Lung microvascular endothelial cell (primary cell): Measurements from ENCODE around the gene ZNF200. TPM values are rescaled to one million over a fixed set of nuclear protein-coding genes. Genes with fewer than 3 reads are reported as not detected.
"Not testable (repeated sequence)": the region's sequence is repeated elsewhere in the genome, so short reads cannot be mapped to it uniquely, and the experiment has no call there.

Experiments
- DNase-seq, 2 donors: peaks; one replicate each; pipeline versions ENCODE4 v3.0.0 to v3.0.0-alpha.2; 2010; ENCODE audit warnings: low read depth in 2 of 2
- total RNA-seq: library from RNA; depleted of rRNA; stranded (reverse); fragments of >200 nt; gene quantifications from 2 replicates; pipeline ENCODE4 v1.2.1, GENCODE V29; 2014

ZNF200 gene
- total RNA-seq, 1 donor from 2014 or later, result 10.1 TPM

GRCh38 chr16:3198334-3199072 is 36.5 kb downstream of the ZNF200 start:
- DNase-seq, result no peak

- DNase-seq, result not testable (repeated sequence)
These were observed 37.1 kb downstream of the ZNF200 start for GRCh38 chr16:3197694-3198333.

GRCh38 chr16:3195975-3196374 is 39.0 kb downstream of the ZNF200 start:
- no peak for DNase-seq

- no peak for DNase-seq
These were observed 40.2 kb downstream of the ZNF200 start for GRCh38 chr16:3194792-3195191.

- no peak for DNase-seq
These were observed 41.4 kb downstream of the ZNF200 start for GRCh38 chr16:3193221-3194212.

- DNase-seq, result no peak
These were observed 42.4 kb downstream of the ZNF200 start for GRCh38 chr16:3192476-3193019.

GRCh38 chr16:3190949-3191353 is 44.0 kb downstream of the ZNF200 start:
- no peak for DNase-seq

GRCh38 chr16:3189869-3190268 is 45.1 kb downstream of the ZNF200 start:
- DNase-seq, result no peak

- DNase-seq, result peak in 1 of 2 donors; percentile 57
These were observed 45.8 kb downstream of the ZNF200 start for GRCh38 chr16:3188925-3189825.

GRCh38 chr16:3188675-3188924 is 46.4 kb downstream of the ZNF200 start:
- DNase-seq, result no peak

- peak in 1 of 2 donors; percentile 40 for DNase-seq
These were observed 46.9 kb downstream of the ZNF200 start, which contains the start of gene OR1F1 for GRCh38 chr16:3187798-3188674. TSS of gene OR1F1 (plus strand) at chr16:3188204.

- no peak for DNase-seq
These were observed 47.8 kb downstream of the ZNF200 start for GRCh38 chr16:3186946-3187690.

- no peak for DNase-seq
These were observed 51.4 kb downstream of the ZNF200 start for GRCh38 chr16:3183445-3184139.

- peak in 1 of 2 donors; percentile 44 for DNase-seq
These were observed 52.1 kb downstream of the ZNF200 start for GRCh38 chr16:3182608-3183444.

- not testable (repeated sequence) for DNase-seq
These were observed 52.7 kb downstream of the ZNF200 start for GRCh38 chr16:3182293-3182607.

GRCh38 chr16:3180445-3180878 is 54.5 kb downstream of the ZNF200 start:
- no peak for DNase-seq

GRCh38 chr16:3179651-3180050 is 55.3 kb downstream of the ZNF200 start:
- no peak for DNase-seq
